Activated naive CD8-positive, alpha-beta T cell (primary cell): ENCODE results near the gene PIP4K2A.

ENCODE experiments used
- H3K27ac Mint-ChIP-seq: one replicate; pipeline ENCODE4 v1.8.0; 2021; ENCODE audit warnings: mixed read lengths
- H3K27me3 Mint-ChIP-seq: one replicate; pipeline ENCODE4 v1.8.0; 2021; ENCODE audit warnings: mixed read lengths
- H3K36me3 Mint-ChIP-seq: one replicate; pipeline ENCODE4 v1.8.0; 2021; ENCODE audit warnings: mixed read lengths
- H3K4me1 Mint-ChIP-seq: one replicate; pipeline ENCODE4 v1.8.0; 2021; ENCODE audit warnings: low read depth, mixed read lengths
- H3K4me3 Mint-ChIP-seq: one replicate; pipeline ENCODE4 v1.8.0; 2021; ENCODE audit warnings: mild to moderate bottlenecking, mixed read lengths
- H3K9me3 Mint-ChIP-seq: one replicate; pipeline ENCODE4 v1.8.0; 2021; ENCODE audit warnings: low read depth, mixed read lengths

The PIP4K2A gene

DNA sequence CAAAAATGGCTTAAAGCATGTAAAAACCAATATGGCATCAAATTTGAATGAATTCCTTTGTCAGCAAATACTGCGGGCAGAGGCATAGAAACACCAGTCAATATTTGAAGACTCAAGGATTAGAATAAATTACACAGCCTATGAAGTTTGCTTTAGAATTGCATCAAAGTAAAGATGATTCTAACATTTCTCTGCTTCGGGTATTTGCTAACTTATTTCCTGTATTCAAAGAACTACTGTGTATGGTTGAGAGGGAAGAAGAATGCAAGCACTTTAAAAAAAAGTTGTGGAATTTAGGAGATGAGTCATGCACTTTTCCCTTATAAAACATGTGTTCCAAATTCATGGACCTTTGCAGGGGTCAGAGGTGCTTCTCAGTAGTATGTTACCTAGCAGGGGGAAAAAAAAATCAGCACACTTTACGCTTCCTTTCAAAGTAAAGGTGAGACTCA is 90.1 kb downstream of the PIP4K2A start:
- Mint-ChIP-seq H3K36me3 (peaks cover 2% of the 10 kb centered on the region), H3K4me1 (peaks cover 95% of the 10 kb centered on the region)

DNA sequence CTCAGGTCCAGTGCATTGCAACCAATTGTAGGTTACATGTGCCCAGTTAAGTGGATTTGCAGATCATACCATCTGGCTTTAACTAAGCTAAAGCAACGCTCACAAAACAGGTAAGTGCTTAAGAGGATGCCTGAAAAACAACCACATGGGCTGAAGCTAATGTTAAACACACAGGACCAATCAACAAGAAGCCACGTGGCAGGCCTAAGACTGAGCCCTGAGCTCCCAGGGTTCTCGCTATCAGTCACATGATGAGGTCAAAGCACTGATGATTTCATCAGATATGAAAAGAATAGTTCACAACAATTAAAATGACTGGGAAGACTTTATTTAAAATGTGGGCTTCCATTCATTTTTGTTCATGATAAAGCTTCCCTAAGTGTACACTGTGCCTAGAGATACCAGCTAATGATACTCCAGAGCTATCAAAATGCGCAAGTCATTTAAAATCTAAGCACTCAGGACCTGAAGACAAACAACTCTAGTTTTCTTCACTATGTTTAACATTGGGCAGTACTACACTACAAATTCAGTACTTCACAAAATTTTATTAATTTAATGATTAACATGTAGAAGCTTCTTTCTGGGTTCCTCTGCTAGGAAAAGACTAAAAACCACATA is 90.6 kb downstream of the PIP4K2A start:
- Mint-ChIP-seq H3K27ac (peak overlapping the region; percentile 98), H3K4me1 (peaks cover 93% of the 10 kb centered on the region), H3K36me3 (peaks cover 2% of the 10 kb centered on the region), H3K9me3 (no peaks in the 10 kb centered on the region), H3K27me3 (no peaks in the 10 kb centered on the region), H3K4me3 (peak overlapping the region; percentile 59)

More for the DNA sequence above, 90.1 kb downstream of the PIP4K2A start:
- no peaks in the 10 kb centered on the region for H3K27me3 Mint-ChIP-seq
- H3K4me3 Mint-ChIP-seq = peak overlapping the region; percentile 59
- no peaks in the 10 kb centered on the region for H3K9me3 Mint-ChIP-seq
- peak overlapping the region; percentile 98 for H3K27ac Mint-ChIP-seq

GRCh38 chr10:22622242-22622806 is 92.1 kb downstream of the PIP4K2A start:
- H3K27me3 Mint-ChIP-seq = no peaks in the 10 kb centered on the region
- H3K4me3 Mint-ChIP-seq = no peak overlapping the region
- peak overlapping the region; percentile 98 for H3K27ac Mint-ChIP-seq
- no peaks in the 10 kb centered on the region for H3K9me3 Mint-ChIP-seq
- H3K4me1 Mint-ChIP-seq = peaks cover 95% of the 10 kb centered on the region
- peaks cover 2% of the 10 kb centered on the region for H3K36me3 Mint-ChIP-seq

GRCh38 chr10:22621726-22622125 is 92.7 kb downstream of the PIP4K2A start:
- peak overlapping the region; percentile 30 for H3K4me3 Mint-ChIP-seq

GRCh38 chr10:22620929-22621328 is 93.4 kb downstream of the PIP4K2A start:
- peak overlapping the region; percentile 54 for H3K27ac Mint-ChIP-seq
- H3K27me3 Mint-ChIP-seq = no peaks in the 10 kb centered on the region
- no peaks in the 10 kb centered on the region for H3K9me3 Mint-ChIP-seq
- H3K4me3 Mint-ChIP-seq = no peak overlapping the region
- peaks cover 95% of the 10 kb centered on the region for H3K4me1 Mint-ChIP-seq
- H3K36me3 Mint-ChIP-seq = peaks cover 2% of the 10 kb centered on the region

More at GRCh38 chr10:22621726-22622125, 92.7 kb downstream of the PIP4K2A start:
- Mint-ChIP-seq H3K27me3 (no peaks in the 10 kb centered on the region), H3K4me1 (peaks cover 95% of the 10 kb centered on the region), H3K9me3 (no peaks in the 10 kb centered on the region), H3K27ac (peak overlapping the region; percentile 91), H3K36me3 (peaks cover 2% of the 10 kb centered on the region)

DNA sequence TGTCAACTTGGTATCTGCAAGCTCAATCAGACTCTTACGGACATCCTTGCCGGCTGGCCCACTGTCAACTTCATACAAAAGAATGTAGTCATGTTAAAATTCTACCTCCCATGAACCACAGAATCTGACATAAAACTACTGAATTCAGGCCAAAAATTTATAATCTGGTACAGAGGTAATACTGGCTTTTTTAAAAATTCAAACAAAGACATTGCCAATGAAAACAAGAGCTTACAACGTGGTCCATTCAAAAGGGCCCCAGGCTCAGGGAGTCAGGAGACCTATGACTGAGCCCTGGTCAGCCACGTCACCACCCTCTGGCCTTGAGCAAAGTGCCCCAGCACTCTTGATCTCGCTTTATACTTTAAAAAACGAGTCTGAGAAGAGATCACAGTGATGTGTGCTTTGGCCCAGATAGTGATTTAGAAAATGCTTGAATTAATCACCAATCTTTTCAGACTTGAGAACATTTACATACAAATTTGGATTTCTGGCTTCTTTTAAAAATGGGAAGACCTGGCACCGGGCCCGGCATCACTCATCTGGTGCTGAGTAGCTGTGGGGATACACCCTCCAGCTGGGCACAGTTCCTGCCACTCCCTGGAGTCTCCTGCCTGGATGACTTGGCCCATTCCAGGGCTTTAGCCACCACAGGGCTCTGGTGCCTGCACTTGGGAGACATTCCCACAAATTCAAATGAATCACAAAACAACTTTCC is 94.1 kb downstream of the PIP4K2A start:
- Mint-ChIP-seq H3K9me3 (no peaks in the 10 kb centered on the region), H3K4me3 (no peak overlapping the region), H3K27me3 (no peaks in the 10 kb centered on the region), H3K4me1 (peaks cover 95% of the 10 kb centered on the region), H3K36me3 (peaks cover 2% of the 10 kb centered on the region), H3K27ac (peak overlapping the region; percentile 80)

- Mint-ChIP-seq H3K27ac (peak overlapping the region; percentile 64), H3K27me3 (no peaks in the 10 kb centered on the region), H3K36me3 (peaks cover 2% of the 10 kb centered on the region), H3K4me1 (peaks cover 95% of the 10 kb centered on the region), H3K4me3 (no peak overlapping the region), H3K9me3 (no peaks in the 10 kb centered on the region)
Observed at GRCh38 chr10:22619101-22619500, 95.3 kb downstream of the PIP4K2A start.

- H3K36me3 Mint-ChIP-seq = peaks cover 2% of the 10 kb centered on the region
- H3K4me3 Mint-ChIP-seq = peak overlapping the region; percentile 52
- no peaks in the 10 kb centered on the region for H3K9me3 Mint-ChIP-seq
- no peaks in the 10 kb centered on the region for H3K27me3 Mint-ChIP-seq
- peak overlapping the region; percentile 79 for H3K27ac Mint-ChIP-seq
- peaks cover 95% of the 10 kb centered on the region for H3K4me1 Mint-ChIP-seq
Observed at GRCh38 chr10:22618078-22618785, 96.1 kb downstream of the PIP4K2A start.

DNA sequence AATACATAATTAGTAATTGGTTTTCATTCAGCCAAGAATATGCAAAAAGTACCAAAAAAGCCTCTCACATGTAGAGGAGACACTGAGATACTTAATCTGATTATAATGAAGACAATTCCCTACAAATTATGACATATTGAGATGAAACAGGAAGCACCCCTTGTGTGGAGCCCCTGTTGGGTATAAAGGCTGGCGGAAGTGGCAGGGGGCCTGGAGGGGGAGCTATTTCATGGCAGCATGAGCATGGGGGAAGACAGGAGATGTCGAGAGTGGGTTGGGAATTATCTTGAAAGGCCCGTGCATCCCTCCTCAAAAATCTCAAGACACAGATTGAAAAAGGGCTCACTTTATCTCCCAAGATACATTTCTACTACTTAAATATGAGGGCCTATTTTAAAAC is 96.9 kb downstream of the PIP4K2A start:
- H3K27me3 Mint-ChIP-seq = no peaks in the 10 kb centered on the region
- H3K27ac Mint-ChIP-seq = peak overlapping the region; percentile 79
- H3K4me3 Mint-ChIP-seq = no peak overlapping the region
- peaks cover 95% of the 10 kb centered on the region for H3K4me1 Mint-ChIP-seq
- peaks cover 8% of the 10 kb centered on the region for H3K36me3 Mint-ChIP-seq
- H3K9me3 Mint-ChIP-seq = no peaks in the 10 kb centered on the region

- H3K36me3 Mint-ChIP-seq = peaks cover 13% of the 10 kb centered on the region
- H3K27ac Mint-ChIP-seq = peak overlapping the region; percentile 79
- H3K27me3 Mint-ChIP-seq = no peaks in the 10 kb centered on the region
- peaks cover 96% of the 10 kb centered on the region for H3K4me1 Mint-ChIP-seq
- H3K9me3 Mint-ChIP-seq = no peaks in the 10 kb centered on the region
- H3K4me3 Mint-ChIP-seq = no peak overlapping the region
Observed at GRCh38 chr10:22617051-22617450, 97.3 kb downstream of the PIP4K2A start.

- H3K36me3 Mint-ChIP-seq = peaks cover 11% of the 10 kb centered on the region
- H3K9me3 Mint-ChIP-seq = no peaks in the 10 kb centered on the region
- no peaks in the 10 kb centered on the region for H3K27me3 Mint-ChIP-seq
- peak overlapping the region; percentile 85 for H3K27ac Mint-ChIP-seq
- peaks cover 96% of the 10 kb centered on the region for H3K4me1 Mint-ChIP-seq
- H3K4me3 Mint-ChIP-seq = peak overlapping the region; percentile 58
Observed at GRCh38 chr10:22615819-22616499, 98.4 kb downstream of the PIP4K2A start.

DNA sequence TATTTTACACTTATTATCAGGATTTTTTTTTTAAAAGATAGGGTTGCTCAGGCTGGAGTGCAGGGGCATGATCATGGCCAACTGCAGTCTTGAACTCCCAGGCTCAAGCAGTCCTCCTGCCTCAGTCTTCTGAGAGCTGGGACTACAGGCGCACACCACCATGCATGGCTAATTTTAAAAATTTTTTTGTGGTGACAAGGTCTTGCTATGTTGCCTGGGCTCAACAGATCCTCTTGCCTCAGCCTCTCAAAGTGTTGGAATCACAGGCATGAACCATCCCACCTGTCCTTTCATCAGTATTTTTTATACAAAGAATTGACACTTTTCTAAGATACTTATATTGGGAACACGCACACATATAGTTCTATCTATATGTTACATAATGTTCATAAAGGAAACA is 99.3 kb downstream of the PIP4K2A start:
- no peaks in the 10 kb centered on the region for H3K27me3 Mint-ChIP-seq
- H3K4me3 Mint-ChIP-seq = peak overlapping the region; percentile 20
- no peaks in the 10 kb centered on the region for H3K9me3 Mint-ChIP-seq
- peak overlapping the region; percentile 85 for H3K27ac Mint-ChIP-seq
- peaks cover 96% of the 10 kb centered on the region for H3K4me1 Mint-ChIP-seq
- H3K36me3 Mint-ChIP-seq = peaks cover 12% of the 10 kb centered on the region

DNA sequence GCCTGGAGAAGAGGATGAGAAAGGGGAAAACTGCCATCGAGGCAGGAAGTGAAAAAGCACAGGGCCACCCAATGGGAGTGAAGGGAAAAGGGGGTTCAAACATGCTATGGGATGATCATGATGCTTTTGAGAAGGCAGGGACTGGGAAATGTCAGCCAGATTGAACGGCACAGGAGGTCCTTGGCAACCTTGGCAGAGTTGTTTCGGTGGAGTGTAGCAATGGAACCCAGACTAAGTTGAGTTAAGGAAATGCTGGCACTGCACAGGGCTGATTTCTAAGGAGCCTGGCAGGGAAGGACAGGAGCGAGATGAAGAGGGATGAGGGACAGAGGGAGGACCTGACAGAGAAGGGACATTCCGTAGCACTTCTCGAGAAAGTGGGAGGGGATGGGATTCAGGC is 101.4 kb downstream of the PIP4K2A start:
- peak overlapping the region; percentile 89 for H3K27ac Mint-ChIP-seq
- H3K36me3 Mint-ChIP-seq = peaks cover 24% of the 10 kb centered on the region
- H3K9me3 Mint-ChIP-seq = peaks cover 4% of the 10 kb centered on the region
- H3K27me3 Mint-ChIP-seq = no peaks in the 10 kb centered on the region
- H3K4me3 Mint-ChIP-seq = peak overlapping the region; percentile 82
- peaks cover 100% of the 10 kb centered on the region for H3K4me1 Mint-ChIP-seq

- Mint-ChIP-seq H3K4me1 (peaks cover 100% of the 10 kb centered on the region), H3K4me3 (peak overlapping the region; percentile 82), H3K27ac (peak overlapping the region; percentile 89), H3K27me3 (no peaks in the 10 kb centered on the region), H3K36me3 (peaks cover 24% of the 10 kb centered on the region), H3K9me3 (peaks cover 4% of the 10 kb centered on the region)
Observed at GRCh38 chr10:22612318-22612717, 102.1 kb downstream of the PIP4K2A start.
